GM18858 (cell line): ENCODE results near the gene ZNF107.
"Not testable (repeated sequence)": the region's sequence is repeated elsewhere in the genome, so short reads cannot be mapped to it uniquely, and the experiment has no call there.

ENCODE experiments used
- ATAC-seq: cut with Tn5 transposase; IDR thresholded peaks from one replicate; pipeline ENCODE4 v1.9.1; 2021; ENCODE audit not compliant: unreplicated experiment

Gene ZNF107

GRCh38 chr7:64643566-64643965, 22.4 kb upstream of the ZNF107 start:
- no peak for ATAC-seq

- ATAC-seq = no peak
Measured at GRCh38 chr7:64651203-64651602, 14.7 kb upstream of the ZNF107 start.

GRCh38 chr7:64651632-64652165, 14.2 kb upstream of the ZNF107 start:
- ATAC-seq = no peak

- ATAC-seq = no peak
Measured at GRCh38 chr7:64653721-64654401, 12.1 kb upstream of the ZNF107 start.

GRCh38 chr7:64654796-64655548, 11.0 kb upstream of the ZNF107 start:
- no peak for ATAC-seq

DNA sequence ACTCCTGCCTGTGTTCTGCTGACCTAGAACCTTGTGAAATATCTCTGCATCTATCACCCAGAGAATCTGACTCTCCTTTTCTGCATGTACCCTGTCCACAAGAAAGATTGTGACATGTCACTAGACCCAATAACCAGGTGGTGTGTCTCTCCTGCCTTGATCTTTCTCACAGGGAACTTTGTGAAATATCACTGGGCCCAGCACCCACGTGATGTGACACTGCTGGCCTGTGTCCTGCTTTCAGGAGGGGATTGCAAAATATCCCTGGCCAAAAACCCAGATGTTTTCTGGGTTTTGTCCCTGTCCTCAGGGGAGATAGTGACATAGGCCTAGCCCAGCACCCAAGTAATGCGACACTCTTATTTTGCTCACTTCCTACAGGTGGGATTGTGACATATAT, 10.1 kb upstream of the ZNF107 start:
- no peak for ATAC-seq

DNA sequence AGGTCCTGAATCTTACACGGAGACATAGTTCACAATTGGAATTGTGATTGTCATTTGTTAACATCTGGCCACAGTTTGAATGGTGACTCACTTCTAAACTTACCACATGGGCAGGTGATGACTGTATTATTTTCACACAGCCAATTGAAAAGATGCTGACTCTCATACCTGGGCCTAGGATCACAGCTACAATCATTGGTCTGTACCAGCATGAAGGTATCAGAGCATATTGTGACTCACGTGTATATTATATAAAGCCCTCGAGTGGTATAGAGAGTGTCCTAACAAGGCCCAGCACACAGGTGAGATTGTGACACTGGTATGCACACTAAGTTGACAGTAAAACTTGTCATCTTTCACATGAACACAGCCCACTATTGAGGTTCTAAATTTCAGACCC, 9.4 kb upstream of the ZNF107 start:
- ATAC-seq = no peak

- ATAC-seq = not testable (repeated sequence)
Measured at GRCh38 chr7:64662091-64662490, 3.8 kb upstream of the ZNF107 start.

DNA sequence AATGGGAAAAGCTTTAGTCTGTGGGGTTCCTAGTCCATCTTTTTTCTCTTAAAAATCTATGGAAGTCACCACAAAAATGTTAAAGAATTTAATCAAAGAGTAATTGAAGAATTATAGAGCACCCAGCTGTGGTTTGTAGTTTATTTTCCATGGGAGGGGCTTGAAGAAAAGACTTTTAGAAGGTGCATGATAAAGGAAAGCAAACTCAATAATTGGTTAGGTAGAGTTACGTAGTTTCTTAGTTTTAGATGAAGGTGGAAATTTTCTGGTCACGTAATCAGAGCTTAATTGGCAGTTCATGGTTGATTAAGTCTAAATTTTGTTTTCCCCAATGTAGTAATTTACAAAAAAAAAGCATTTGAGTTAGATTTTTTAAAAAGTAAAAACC, 724 bp downstream of the ZNF107 start:
- no peak for ATAC-seq

DNA sequence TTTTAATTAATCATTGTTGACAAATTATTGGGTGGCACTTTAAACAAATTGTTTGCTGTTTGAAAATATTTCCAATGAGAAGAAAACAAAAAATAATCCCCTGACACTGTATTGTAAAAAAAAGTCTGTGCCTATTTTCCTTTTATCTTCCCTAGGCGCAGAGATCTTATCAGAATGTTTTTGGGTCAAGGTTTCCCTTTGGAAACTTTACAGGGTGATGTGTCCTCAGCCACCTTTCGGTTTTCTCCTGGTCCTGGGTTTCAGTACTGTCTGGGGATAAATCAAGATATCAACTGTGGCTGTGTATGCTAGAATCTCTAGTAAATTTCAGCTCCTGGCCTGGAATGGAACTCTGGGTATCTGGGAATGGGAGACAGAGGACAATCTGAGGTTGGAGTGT, 1.4 kb downstream of the ZNF107 start:
- no peak for ATAC-seq

DNA sequence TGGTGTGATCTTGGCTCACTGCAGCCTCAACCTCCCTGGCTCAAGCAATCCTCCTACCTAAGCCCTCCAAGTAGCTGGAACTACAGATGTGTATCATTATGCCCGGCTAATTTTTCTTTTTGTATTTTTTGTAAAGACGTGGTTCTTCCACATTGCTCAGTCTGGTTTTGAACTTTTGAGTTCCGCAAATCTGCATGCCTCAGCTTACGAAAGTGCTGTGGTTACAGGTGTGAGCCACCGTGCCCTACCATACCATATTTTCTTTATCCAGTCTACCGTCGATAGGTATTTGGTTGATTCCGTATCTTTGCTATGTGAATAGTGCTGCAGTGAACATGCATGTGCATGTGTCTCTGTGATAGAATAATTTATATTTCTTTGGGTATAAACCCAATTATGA, 6.5 kb downstream of the ZNF107 start:
- ATAC-seq = no peak

- no peak for ATAC-seq
Measured at GRCh38 chr7:64685091-64685490, 19.2 kb downstream of the ZNF107 start.

DNA sequence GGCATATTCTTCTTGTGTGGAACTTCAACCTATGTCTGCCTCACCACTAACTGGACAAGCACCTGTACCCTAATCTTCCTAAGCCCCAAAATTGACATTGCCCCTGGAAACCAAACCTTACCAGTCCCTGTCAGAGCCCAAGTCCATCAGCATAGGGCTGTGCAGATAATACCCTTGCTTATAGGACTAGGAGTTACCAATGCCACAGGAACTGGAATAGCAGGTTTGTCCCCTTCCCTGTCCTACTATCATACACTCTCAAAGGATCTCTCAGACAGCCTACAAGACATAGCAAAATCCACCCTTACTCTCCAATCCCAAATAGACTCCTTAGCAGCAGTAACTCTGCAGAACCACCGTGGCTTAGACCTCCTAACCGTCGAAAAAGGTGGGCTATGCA, 19.8 kb downstream of the ZNF107 start:
- ATAC-seq = no peak

DNA sequence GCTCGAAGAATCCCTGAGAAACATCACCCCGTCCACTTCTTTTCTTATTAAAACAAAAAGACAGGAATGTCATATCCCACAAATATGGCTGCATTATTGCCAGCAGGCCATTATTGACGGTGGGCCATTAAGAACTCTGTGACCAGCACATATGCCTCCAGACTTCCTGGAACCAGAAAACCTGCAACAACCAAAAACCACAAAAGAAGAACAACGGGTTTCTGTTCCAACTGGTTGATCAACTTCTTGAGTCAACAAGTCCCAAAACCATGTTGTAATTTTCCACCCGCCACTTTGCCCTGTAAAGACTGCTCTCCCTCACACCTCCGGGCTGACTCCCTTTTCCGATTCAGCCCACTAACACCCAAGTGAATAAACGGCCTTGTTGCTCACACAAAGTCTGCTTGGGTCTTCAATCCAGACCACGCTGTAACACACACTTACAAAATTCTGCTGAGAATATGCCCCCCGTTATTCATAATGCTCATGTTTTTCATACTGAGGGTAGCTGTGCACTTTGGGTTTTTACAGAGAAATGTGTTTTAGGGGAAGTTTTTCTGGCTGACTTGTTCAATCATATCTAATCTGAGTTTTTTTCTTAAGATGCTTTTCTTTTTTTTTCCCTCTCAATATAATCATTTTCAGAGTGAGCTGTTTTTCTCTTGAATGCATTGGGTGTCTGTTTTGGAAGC, 20.7 kb downstream of the ZNF107 start:
- peak; percentile 66 for ATAC-seq

DNA sequence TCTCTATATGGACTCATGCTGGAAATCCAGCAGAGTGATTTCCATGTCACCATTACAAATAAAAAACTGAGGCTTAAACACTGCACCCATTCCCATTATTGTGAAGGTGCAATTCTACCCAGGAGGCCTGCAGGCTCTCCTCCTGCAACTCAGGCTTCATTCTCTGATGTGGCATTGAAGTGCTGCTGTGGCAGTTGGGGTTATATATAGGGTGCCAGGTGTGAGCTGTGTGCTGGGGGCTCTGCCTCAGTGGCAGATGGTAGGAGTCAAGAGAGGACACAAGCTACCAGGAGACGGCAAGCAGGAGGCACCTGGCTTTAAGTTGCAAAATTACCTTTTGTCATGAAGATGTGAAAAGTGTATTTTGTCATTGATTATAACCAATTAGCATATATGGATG, 21.3 kb downstream of the ZNF107 start:
- ATAC-seq = no peak

- ATAC-seq = no peak
Measured at GRCh38 chr7:64688988-64689387, 23.1 kb downstream of the ZNF107 start.

DNA sequence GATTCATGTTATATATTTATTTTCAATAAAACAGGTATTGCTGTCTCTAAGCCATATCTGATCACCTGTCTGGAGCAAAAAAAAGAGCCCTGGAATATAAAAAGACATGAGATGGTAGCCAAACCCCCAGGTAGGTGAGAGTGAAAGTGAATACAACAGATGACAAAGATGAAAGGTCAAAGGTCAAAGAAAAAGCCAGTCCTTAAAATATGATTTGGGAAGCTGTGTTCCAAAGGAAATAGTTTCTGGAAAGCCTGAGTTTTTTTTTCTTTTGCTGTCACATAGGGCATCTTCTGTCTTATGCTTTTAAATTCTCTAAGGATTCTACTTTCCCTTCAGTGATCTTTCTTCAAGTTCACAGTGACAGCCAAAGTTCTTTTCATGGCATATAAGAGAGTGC, 25.9 kb downstream of the ZNF107 start:
- ATAC-seq = no peak

DNA sequence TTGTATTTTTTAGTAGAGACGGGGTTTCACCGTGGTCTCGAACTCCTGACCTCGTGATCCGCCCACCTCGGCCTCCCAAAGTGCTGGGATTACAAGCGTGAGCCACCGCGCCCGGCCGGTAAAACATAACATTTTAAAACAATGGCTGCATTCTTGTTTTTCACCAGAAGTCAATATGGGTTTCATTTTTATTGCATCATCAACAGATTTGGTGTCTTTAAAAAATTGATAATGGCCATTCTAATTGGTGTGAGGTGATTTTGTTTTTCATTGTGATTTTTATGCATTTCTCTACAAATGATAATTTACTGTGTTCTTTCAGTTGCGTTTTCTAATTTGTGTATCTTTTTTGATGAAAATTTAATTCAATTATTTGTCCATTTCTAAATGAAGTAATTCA, 31.9 kb downstream of the ZNF107 start:
- not testable (repeated sequence) for ATAC-seq

DNA sequence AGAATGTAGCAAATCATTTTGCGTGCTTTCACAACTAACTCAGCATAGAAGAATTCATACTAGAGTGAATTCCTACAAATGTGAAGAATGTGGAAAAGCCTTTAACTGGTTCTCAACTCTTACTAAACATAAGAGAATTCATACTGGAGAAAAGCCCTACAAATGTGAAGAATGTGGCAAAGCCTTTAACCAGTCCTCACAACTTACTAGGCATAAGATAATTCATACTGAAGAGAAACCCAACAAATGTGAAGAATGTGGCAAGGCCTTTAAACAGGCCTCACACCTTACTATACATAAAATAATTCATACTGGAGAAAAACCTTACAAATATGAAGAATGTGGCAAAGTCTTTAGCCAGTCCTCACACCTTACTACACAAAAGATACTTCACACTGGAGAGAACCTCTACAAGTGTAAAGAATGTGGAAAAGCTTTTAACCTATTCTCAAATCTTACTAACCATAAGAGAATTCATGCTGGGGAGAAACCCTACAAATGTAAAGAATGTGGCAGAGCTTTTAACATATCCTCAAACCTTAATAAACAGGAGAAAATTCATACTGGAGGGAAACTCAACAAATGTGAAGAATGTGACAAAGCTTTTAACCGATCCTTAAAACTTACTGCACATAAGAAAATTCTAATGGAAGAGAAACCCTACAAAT, 40.8 kb downstream of the ZNF107 start:
- no peak for ATAC-seq

DNA sequence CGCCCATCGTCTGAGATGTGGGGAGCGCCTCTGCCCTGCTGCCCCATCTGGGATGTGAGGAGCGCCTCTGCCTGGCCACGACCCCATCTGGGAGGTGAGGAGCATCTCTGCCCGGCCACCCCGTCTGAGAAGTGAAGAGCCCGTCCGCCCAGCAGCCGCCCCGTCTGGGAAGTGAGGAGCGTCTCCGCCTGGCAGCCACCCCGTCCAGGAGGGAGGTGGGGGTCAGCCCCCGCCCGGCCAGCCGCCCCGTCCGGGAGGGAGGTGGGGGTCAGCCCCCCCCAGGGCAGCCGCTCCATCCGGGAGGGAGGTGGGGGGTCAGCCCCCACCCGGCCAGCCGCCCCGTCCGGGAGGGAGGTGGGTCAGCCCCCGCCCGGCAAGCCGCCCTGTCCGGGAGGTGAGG, 52.0 kb downstream of the ZNF107 start:
- not testable (repeated sequence) for ATAC-seq

GRCh38 chr7:64729089-64729848, 63.3 kb downstream of the ZNF107 start:
- ATAC-seq = no peak
